Breast epithelium (tissue), 3 donors: ENCODE results near the gene NUP50.

Experiments
- POLR2AphosphoS5 ChIP-seq, 3 donors: sonication (generic); formaldehyde crosslinking; IDR thresholded peaks; one replicate each; pipeline ENCODE4 v1.6.1; 2017; ENCODE audit warnings: antibody characterized with exemption in 3 of 3
- TF ChIP-seq, protein P1 (sequence below), 3 donors: fragments of 450-650 bp; IDR thresholded peaks; one replicate each; pipeline ENCODE4 v1.5.1; 2016 to 2017; ENCODE audit warnings: antibody characterized with exemption in 3 of 3, mild to moderate bottlenecking in 3 of 3, moderate library complexity in 3 of 3

GRCh38 chr22:45237065-45237990 is 73.6 kb downstream of the NUP50 start:
- TF ChIP-seq, protein P1, sequence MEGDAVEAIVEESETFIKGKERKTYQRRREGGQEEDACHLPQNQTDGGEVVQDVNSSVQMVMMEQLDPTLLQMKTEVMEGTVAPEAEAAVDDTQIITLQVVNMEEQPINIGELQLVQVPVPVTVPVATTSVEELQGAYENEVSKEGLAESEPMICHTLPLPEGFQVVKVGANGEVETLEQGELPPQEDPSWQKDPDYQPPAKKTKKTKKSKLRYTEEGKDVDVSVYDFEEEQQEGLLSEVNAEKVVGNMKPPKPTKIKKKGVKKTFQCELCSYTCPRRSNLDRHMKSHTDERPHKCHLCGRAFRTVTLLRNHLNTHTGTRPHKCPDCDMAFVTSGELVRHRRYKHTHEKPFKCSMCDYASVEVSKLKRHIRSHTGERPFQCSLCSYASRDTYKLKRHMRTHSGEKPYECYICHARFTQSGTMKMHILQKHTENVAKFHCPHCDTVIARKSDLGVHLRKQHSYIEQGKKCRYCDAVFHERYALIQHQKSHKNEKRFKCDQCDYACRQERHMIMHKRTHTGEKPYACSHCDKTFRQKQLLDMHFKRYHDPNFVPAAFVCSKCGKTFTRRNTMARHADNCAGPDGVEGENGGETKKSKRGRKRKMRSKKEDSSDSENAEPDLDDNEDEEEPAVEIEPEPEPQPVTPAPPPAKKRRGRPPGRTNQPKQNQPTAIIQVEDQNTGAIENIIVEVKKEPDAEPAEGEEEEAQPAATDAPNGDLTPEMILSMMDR (IDR thresholded peaks at IDR 0.05) = no peak
- no peak for TF ChIP-seq POLR2AphosphoS5 (IDR thresholded peaks at IDR 0.05)
